WTC11 (cell line): ENCODE measurements around the gene MEGF6.

ENCODE experiments used
- CTCF ChIP-seq: fragments of 200-600 bp; IDR thresholded peaks from 2 replicates; pipeline ENCODE4 v1.8.0; 2022; ENCODE audit warnings: antibody characterized with exemption
- MAX ChIP-seq: sonication (generic); formaldehyde crosslinking; IDR thresholded peaks from 2 replicates; pipeline ENCODE4 v1.8.0; 2022; ENCODE audit warnings: mild to moderate bottlenecking, missing genetic modification reagents

- TF ChIP-seq MAX (no peak), CTCF (no peak)
Observed at GRCh38 chr1:3483380-3483779, 127.9 kb downstream of the MEGF6 start.
